Upper lobe of left lung (tissue), 6 donors: ENCODE data around the gene NUDC. TPM values are rescaled to one million over a fixed set of nuclear protein-coding genes. Genes with fewer than 3 reads are reported as not detected.

ENCODE experiments used
- ATAC-seq, 2 donors: fragments of 200-7000 bp; cut with Tn5 transposase; one replicate each; pipeline ENCODE4 v1.9.1; 2022; ENCODE audit warnings: mild to moderate bottlenecking in 2 of 2, moderate library complexity in 2 of 2; ENCODE audit not compliant: low FRiP score in 2 of 2
- DNase-seq, 2 donors: peaks; one replicate each; pipeline ENCODE4 v3.0.0-alpha.2; 2019 to 2020
- H3K27ac ChIP-seq, 4 donors: fragments of 200-600 bp; sonication (generic); one replicate each; pipeline ENCODE4 v1.5.1; 2016 to 2019
- H3K27me3 ChIP-seq, 4 donors: fragments of 200-600 bp; sonication (generic); one replicate each; pipeline ENCODE4 v1.5.1; 2017 to 2019
- H3K36me3 ChIP-seq, 4 donors: fragments of 200-600 bp; sonication (generic); one replicate each; pipeline ENCODE4 v1.5.1; 2016 to 2019
- H3K4me1 ChIP-seq, 4 donors: fragments of 200-600 bp; sonication (generic); one replicate each; pipeline ENCODE4 v1.5.1; 2018 to 2019
- H3K4me3 ChIP-seq, 4 donors: fragments of 200-600 bp; sonication (generic); one replicate each; pipeline ENCODE4 v1.5.1; 2017 to 2019; ENCODE audit warnings: mild to moderate bottlenecking in 2 of 4, moderate library complexity in 1 of 4
- H3K9me3 ChIP-seq, 4 donors: fragments of 200-600 bp; sonication (generic); one replicate each; pipeline ENCODE4 v1.5.1; 2018 to 2019
- CTCF ChIP-seq, 6 experiments: fragments of 450-650 bp in 4 of 6; fragments of 200-600 bp in 2 of 6; sonication (generic) in 2 of 6; IDR thresholded peaks; one replicate each; pipeline ENCODE4 v1.5.1; 2016 to 2019; ENCODE audit warnings: antibody characterized with exemption in 6 of 6
- EP300 ChIP-seq, 4 donors: sonication (generic); formaldehyde crosslinking; IDR thresholded peaks; one replicate each; pipeline ENCODE4 v1.5.1; 2017; ENCODE audit warnings: antibody characterized with exemption in 4 of 4, control low read depth in 2 of 4
- POLR2A ChIP-seq, 4 donors: fragments of 450-650 bp; IDR thresholded peaks; one replicate each; pipeline ENCODE4 v1.5.1; 2016 to 2017; ENCODE audit warnings: antibody characterized with exemption in 4 of 4, mild to moderate bottlenecking in 2 of 4
- POLR2AphosphoS5 ChIP-seq, 2 donors: sonication (generic); formaldehyde crosslinking; IDR thresholded peaks; one replicate each; pipeline ENCODE4 v1.5.1; 2017; ENCODE audit warnings: antibody characterized with exemption in 2 of 2
- WGBS, 2 donors: methylation state at CpG; one replicate each; pipeline ENCODE4 v1.1.5; 2017 to 2018; 5-methylcytosine and 5-hydroxymethylcytosine counted together
- total RNA-seq, 6 donors: library from RNA; depleted of rRNA in 4 of 6; stranded (reverse); fragments of >200 nt in 4 of 6; gene quantifications; one replicate each; pipeline versions ENCODE4 v1.1.0 to v1.2.1, GENCODE V29; 2016 to 2021
- donor health status: DM: no; HTN: no; CAD: no; lungs with moderate emphysema.
- donor health status: DM: no; HTN: yes; CAD: no; lungs with severe emphysema.

The NUDC gene
- total RNA-seq, 6 donors from 2014 or later, result 41.9 to 81.2 (median 60.2) TPM

- Histone ChIP-seq H3K36me3 (no peaks in the 10 kb centered on the region), H3K27me3 (peaks cover 0 to 22% (median 8%) of the 10 kb centered on the region in 4 donors), H3K9me3 (no peaks in the 10 kb centered on the region), H3K27ac (peak overlapping the region in 1 of 4 donors; percentile 18), H3K4me3 (no peak overlapping the region), H3K4me1 (peaks cover 17 to 40% (median 29%) of the 10 kb centered on the region in 4 donors)
- DNase-seq (peak in 1 of 2 donors; percentile 24), ATAC-seq (no peak)
- TF ChIP-seq EP300 (IDR thresholded peaks at IDR 0.05) (no peak), CTCF (IDR thresholded peaks at IDR 0.05) (no peak), POLR2AphosphoS5 (IDR thresholded peaks at IDR 0.05) (no peak), POLR2A (IDR thresholded peaks at IDR 0.05) (no peak)
- 39 to 42% methylated on average over 9 to 10 of the region's 10 CpGs for WGBS, 2 donors
Observed at GRCh38 chr1:26991310-26992116, 70.0 kb downstream of the NUDC start.

GRCh38 chr1:26993237-26994019 lies 71.9 kb downstream of the NUDC start, which contains the start of gene TRNP1:
TRNP1 (plus strand) TSS chr1:26993692; CDS start chr1:26993787, 95 bp downstream.
- Histone ChIP-seq H3K4me3 (peak within 1 kb of the TSS; percentile 49 to 91 (median 78)), H3K9me3 (no peaks in the 10 kb centered on the region), H3K4me1 (peaks cover 24 to 52% (median 38%) of the 10 kb centered on the region in 4 donors), H3K27ac (peak within 1 kb of the TSS; percentile 58 to 79 (median 70)), H3K36me3 (no peaks in the 10 kb centered on the region), H3K27me3 (peaks cover 0 to 22% (median 8%) of the 10 kb centered on the region in 4 donors)
- DNase-seq (peak; percentile 65 to 94), ATAC-seq (peak; percentile 65 to 67)
- TF ChIP-seq POLR2A (IDR thresholded peaks at IDR 0.05), result peak in 3 of 4 donors; percentile 35 to 85 (median 75)
- TF ChIP-seq CTCF (IDR thresholded peaks at IDR 0.05), result no peak
- peak; percentile 79 to 87 for TF ChIP-seq POLR2AphosphoS5 (IDR thresholded peaks at IDR 0.05)
- TF ChIP-seq EP300 (IDR thresholded peaks at IDR 0.05), result no peak
- WGBS, 2 donors, result 2% methylated on average over 18 of the region's 61 CpGs; no CpG with 5 or more reads in 1 of the 2 donors

- DNase-seq (peak in 1 of 2 donors; percentile 89), ATAC-seq (peak in 1 of 2 donors; percentile 2)
Observed at GRCh38 chr1:26994020-26994786, 72.7 kb downstream of the NUDC start.

More at GRCh38 chr1:26994020-26994786, 72.7 kb downstream of the NUDC start:
- TF ChIP-seq EP300 (IDR thresholded peaks at IDR 0.05) (no peak), POLR2A (IDR thresholded peaks at IDR 0.05) (no peak), POLR2AphosphoS5 (IDR thresholded peaks at IDR 0.05) (no peak), CTCF (IDR thresholded peaks at IDR 0.05) (no peak)
- WGBS, 2 donors, result 7% methylated on average over 18 of the region's 97 CpGs; no CpG with 5 or more reads in 1 of the 2 donors
- Histone ChIP-seq H3K36me3 (no peaks in the 10 kb centered on the region), H3K4me1 (peaks cover 32 to 59% (median 45%) of the 10 kb centered on the region in 4 donors), H3K27ac (peak overlapping the region; percentile 58 to 79 (median 70)), H3K4me3 (peak overlapping the region; percentile 49 to 91 (median 78)), H3K9me3 (no peaks in the 10 kb centered on the region), H3K27me3 (peaks cover 0 to 22% (median 8%) of the 10 kb centered on the region in 4 donors)
